ENCODE results near the gene CAV1.

DNA sequence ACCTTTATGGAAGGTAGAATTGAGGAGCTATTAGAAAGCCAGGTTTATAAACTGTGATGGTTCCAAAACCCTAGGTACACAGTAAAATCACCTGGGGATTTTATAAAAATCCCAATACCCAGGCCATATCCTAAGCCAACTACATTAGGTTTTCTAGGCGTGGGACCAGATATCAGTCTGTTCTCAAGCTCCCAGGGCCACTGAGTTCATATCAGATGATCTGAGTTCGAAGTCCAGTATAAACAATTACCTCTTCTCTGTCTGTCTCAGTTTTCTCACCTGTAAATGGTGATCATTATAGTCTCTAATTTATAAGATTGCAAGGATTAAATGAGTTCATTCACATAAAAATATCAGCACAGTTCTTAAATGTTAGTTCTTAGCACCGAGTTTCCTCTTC is 60.6 kb downstream of the CAV1 start:
- TF ChIP-seq EZH2 (IDR thresholded peaks at IDR 0.05; ENCODE audit: insufficient read depth, poor library complexity, severe bottlenecking) (no peak), EZH2phosphoT487 (IDR thresholded peaks at IDR 0.05; ENCODE audit: insufficient read depth, low read depth) (no peak)
